ENCODE results near the gene LMX1A. TPM values are rescaled to one million over a fixed set of nuclear protein-coding genes. Genes with fewer than 3 reads are reported as not detected.
A peak's percentile ranks its signal among the peaks of the same experiment; 100 is the strongest.

LMX1A gene
- total and polyA plus RNA-seq, 2 of the 13 experiments (the other 11 are each of a cell fraction or from before 2014, with no cell fraction given): 0.07 TPM; not detected in 1

DNA sequence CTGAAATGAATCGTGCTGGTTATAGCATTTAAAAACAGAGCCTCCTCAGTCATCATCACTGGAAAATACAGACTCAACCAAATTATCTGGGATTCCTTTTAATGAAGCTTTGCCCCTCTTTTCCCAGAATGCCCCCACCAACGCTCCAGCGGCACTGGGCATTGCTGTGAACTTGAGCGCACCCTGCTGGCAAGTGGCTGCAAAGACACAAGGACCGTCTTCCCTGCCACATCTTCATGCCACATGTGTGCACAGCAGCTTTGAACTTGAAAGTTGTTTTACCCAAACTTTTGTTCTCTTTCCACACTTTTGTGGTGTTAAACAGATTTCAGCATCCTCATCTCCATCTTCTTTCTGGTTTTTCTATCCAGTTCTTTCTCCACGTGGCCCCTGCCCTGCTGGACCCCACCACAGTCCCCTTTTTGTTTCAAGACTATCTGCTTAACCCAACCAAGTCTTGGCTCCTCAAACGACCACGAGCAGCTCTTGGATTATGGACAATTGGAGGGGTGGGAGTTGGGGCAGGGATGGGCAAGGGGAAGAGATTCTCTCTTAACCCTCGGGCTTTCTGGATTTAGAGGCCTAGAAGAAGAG, 12.8 kb upstream of the LMX1A start (continued):
- TF ChIP-seq, protein P1, sequence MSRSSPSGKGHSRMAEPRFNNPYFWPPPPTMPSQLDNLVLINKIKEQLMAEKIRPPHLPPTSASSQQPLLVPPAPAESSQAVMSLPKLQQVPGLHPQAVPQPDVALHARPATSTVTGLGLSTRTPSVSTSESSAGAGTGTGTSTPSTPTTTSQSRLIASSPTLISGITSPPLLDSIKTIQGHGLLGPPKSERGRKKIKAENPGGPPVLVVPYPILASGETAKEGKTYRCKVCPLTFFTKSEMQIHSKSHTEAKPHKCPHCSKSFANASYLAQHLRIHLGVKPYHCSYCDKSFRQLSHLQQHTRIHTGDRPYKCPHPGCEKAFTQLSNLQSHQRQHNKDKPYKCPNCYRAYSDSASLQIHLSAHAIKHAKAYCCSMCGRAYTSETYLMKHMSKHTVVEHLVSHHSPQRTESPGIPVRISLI (CRISPR knock-in tag; IDR thresholded peaks at IDR 0.05; ENCODE audit: borderline replicate concordance): no peak
- peak; percentile 80 for TF ChIP-seq XRCC5 (optimal IDR thresholded peaks at IDR 0.05; ENCODE audit: low read length)
- TF ChIP-seq MAF1 (CRISPR knock-in tag; IDR thresholded peaks at IDR 0.05; ENCODE audit: borderline replicate concordance): no peak
- TF ChIP-seq SMC3 (IDR thresholded peaks at IDR 0.05; ENCODE audit: low read length): peak; percentile 64
- TF ChIP-seq STAG1 (CRISPR knock-in tag; IDR thresholded peaks at IDR 0.05): peak; percentile 77
- no peak for TF ChIP-seq SP1 (IDR thresholded peaks at IDR 0.05)
- TF ChIP-seq SP1 (CRISPR knock-in tag; IDR thresholded peaks at IDR 0.05): no peak
- TF ChIP-seq ZFYVE20 (CRISPR knock-in tag; IDR thresholded peaks at IDR 0.05; ENCODE audit: borderline replicate concordance, low read depth): no peak

GRCh38 chr1:165367375-165367993, 11.0 kb upstream of the LMX1A start:
- WGBS (ENCODE audit: low lambda C conversion rate): 41% methylated on average over 7 of the region's 7 CpGs
- no peak overlapping the region for H3K27ac ChIP-seq (ENCODE audit: extremely low read length, insufficient read depth, low read length)
- H3K4me3 ChIP-seq (replicated peaks in 1 of 3; ENCODE audit: insufficient read depth in 1 of 3, low read depth in 2 of 3, low read length in 3 of 3): no peak overlapping the region
- peak; percentile 46 for TF ChIP-seq SMC3 (IDR thresholded peaks at IDR 0.05; ENCODE audit: low read length)
- 0 out of 2 replicates have a peak, but pooled peaks have one; percentile 29 for TF ChIP-seq RFXAP (CRISPR knock-in tag; IDR thresholded peaks at IDR 0.05; ENCODE audit: borderline replicate concordance)
- TF ChIP-seq ZNF260 (CRISPR knock-in tag; IDR thresholded peaks at IDR 0.05; ENCODE audit: borderline replicate concordance, low read depth): no peak
- TF ChIP-seq XRCC5 (optimal IDR thresholded peaks at IDR 0.05; ENCODE audit: low read length): peak; percentile 64
- TF ChIP-seq MED1 (CRISPR knock-in tag; IDR thresholded peaks at IDR 0.05): no peak
- peak; percentile 43 for TF ChIP-seq STAG1 (CRISPR knock-in tag; IDR thresholded peaks at IDR 0.05)
- TF ChIP-seq, protein P2, sequence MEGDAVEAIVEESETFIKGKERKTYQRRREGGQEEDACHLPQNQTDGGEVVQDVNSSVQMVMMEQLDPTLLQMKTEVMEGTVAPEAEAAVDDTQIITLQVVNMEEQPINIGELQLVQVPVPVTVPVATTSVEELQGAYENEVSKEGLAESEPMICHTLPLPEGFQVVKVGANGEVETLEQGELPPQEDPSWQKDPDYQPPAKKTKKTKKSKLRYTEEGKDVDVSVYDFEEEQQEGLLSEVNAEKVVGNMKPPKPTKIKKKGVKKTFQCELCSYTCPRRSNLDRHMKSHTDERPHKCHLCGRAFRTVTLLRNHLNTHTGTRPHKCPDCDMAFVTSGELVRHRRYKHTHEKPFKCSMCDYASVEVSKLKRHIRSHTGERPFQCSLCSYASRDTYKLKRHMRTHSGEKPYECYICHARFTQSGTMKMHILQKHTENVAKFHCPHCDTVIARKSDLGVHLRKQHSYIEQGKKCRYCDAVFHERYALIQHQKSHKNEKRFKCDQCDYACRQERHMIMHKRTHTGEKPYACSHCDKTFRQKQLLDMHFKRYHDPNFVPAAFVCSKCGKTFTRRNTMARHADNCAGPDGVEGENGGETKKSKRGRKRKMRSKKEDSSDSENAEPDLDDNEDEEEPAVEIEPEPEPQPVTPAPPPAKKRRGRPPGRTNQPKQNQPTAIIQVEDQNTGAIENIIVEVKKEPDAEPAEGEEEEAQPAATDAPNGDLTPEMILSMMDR (CRISPR knock-in tag; IDR thresholded peaks at IDR 0.05): peak; percentile 83
- no peaks in the 10 kb centered on the region for H3K79me2 ChIP-seq (ENCODE audit: insufficient read depth, low read length)
- no peaks in the 10 kb centered on the region; a peak in 1 of 5 replicates for H3K27me3 ChIP-seq (ENCODE audit: control insufficient read depth in 1 of 2, insufficient read depth in 2 of 2, low read length in 2 of 2)
- no peaks in the 10 kb centered on the region for H3K36me3 ChIP-seq (replicated peaks in 1 of 2; ENCODE audit: control insufficient read depth in 1 of 2, insufficient read depth in 2 of 2, low read length in 2 of 2)
- H3K4me1 ChIP-seq (ENCODE audit: insufficient read depth, low read length): peaks cover 10% of the 10 kb centered on the region
- H4K20me1 ChIP-seq (ENCODE audit: insufficient read depth, low read length): no peaks in the 10 kb centered on the region
- no peak overlapping the region for H3K9ac ChIP-seq (ENCODE audit: insufficient read depth, low read depth, low read length)
- no peaks in the 10 kb centered on the region for H3K9me3 ChIP-seq (ENCODE audit: low read length)
- ChIA-PET CTCF (ENCODE audit: low intra/inter-chr PET ratio, low total read pairs) (interaction anchor here (1.5 to 2.2 kb wide), 2 partner anchors 226 to 238 kb away, joined by 6 to 8 read pairs; no protein-coding TSS in a partner anchor), POLR2A (interaction anchor here (0.8 kb wide), 1 partner anchor 114 kb away, joined by 3 read pairs; no protein-coding TSS in a partner anchor)
- FAIRE-seq: peak; percentile 46
- H3K4me2 ChIP-seq (ENCODE audit: low read depth, low read length): no peak overlapping the region
- in situ Hi-C loops (cut with HindIII; ENCODE audit: extremely low pct_ligation_motif_present, low pct_unique_long_range_greater_than_20kb) (loop anchor here (5.0 kb wide), 1 partner anchor 235 kb away; no protein-coding TSS in a partner anchor), intact Hi-C loops (cut with micrococcal nuclease; ENCODE audit: unreplicated experiment) (no loop called here)
- DNase-seq (ENCODE audit: low spot score): peak; percentile 73
- no TSS peak for BruUV-seq (replicated peaks)
- H2AFZ ChIP-seq (ENCODE audit: low read length): no peak overlapping the region
- peak; percentile 89 for ATAC-seq
